Omental fat pad (tissue), 4 donors: ENCODE measurements around the gene CELSR1. TPM values are rescaled to one million over a fixed set of nuclear protein-coding genes. Genes with fewer than 3 reads are reported as not detected.

Experiments used
- ATAC-seq: fragments of 150-250 bp; one replicate; pipeline ENCODE4 v1.9.1; 2016; ENCODE audit warnings: mild to moderate bottlenecking, moderate library complexity; ENCODE audit not compliant: low FRiP score
- DNase-seq: peaks from one replicate; pipeline ENCODE4 v3.0.0-alpha.2; 2019; ENCODE audit warnings: low spot score
- CTCF ChIP-seq, 3 donors: fragments of 450-650 bp; IDR thresholded peaks; one replicate each; pipeline ENCODE4 v1.5.1; 2016 to 2017; ENCODE audit warnings: antibody characterized with exemption in 3 of 3, mild to moderate bottlenecking in 3 of 3, moderate library complexity in 2 of 3
- total RNA-seq, 4 donors: library from RNA; depleted of rRNA; stranded (reverse); fragments of >200 nt; gene quantifications; one replicate each; pipeline ENCODE4 v1.1.0, GENCODE V29; 2016

CELSR1 gene
- total RNA-seq, 4 donors from 2014 or later = 1.3 to 5.9 (median 2.7) TPM

GRCh38 chr22:46515208-46516111, 22.0 kb downstream of the CELSR1 start:
- ATAC-seq = no peak
- TF ChIP-seq CTCF (IDR thresholded peaks at IDR 0.05) = no peak
- DNase-seq = no peak

GRCh38 chr22:46514592-46515207, 22.7 kb downstream of the CELSR1 start:
- DNase-seq (no peak), ATAC-seq (no peak)
- no peak for TF ChIP-seq CTCF (IDR thresholded peaks at IDR 0.05)

- no peak for DNase-seq
- TF ChIP-seq CTCF (IDR thresholded peaks at IDR 0.05) = no peak
- ATAC-seq = no peak
Observed at GRCh38 chr22:46513908-46514550, 23.4 kb downstream of the CELSR1 start.

- DNase-seq (no peak), ATAC-seq (no peak)
- no peak for TF ChIP-seq CTCF (IDR thresholded peaks at IDR 0.05)
Observed at GRCh38 chr22:46512683-46513082, 24.7 kb downstream of the CELSR1 start.

- DNase-seq (no peak), ATAC-seq (no peak)
- TF ChIP-seq CTCF (IDR thresholded peaks at IDR 0.05) = no peak
Observed at GRCh38 chr22:46512039-46512370, 25.4 kb downstream of the CELSR1 start.

GRCh38 chr22:46511151-46512038, 26.0 kb downstream of the CELSR1 start:
- DNase-seq (no peak), ATAC-seq (no peak)
- no peak for TF ChIP-seq CTCF (IDR thresholded peaks at IDR 0.05)
